Upper lobe of left lung (tissue), 6 donors: Measurements from ENCODE around the gene APOL3. TPM values are rescaled to one million over a fixed set of nuclear protein-coding genes. Genes with fewer than 3 reads are reported as not detected.

Experiments
- ATAC-seq, 2 donors: fragments of 200-7000 bp; cut with Tn5 transposase; one replicate each; pipeline ENCODE4 v1.9.1; 2022; ENCODE audit warnings: mild to moderate bottlenecking in 2 of 2, moderate library complexity in 2 of 2; ENCODE audit not compliant: low FRiP score in 2 of 2
- DNase-seq, 2 donors: peaks; one replicate each; pipeline ENCODE4 v3.0.0-alpha.2; 2019 to 2020
- H3K27ac ChIP-seq, 4 donors: fragments of 200-600 bp; sonication (generic); one replicate each; pipeline ENCODE4 v1.5.1; 2016 to 2019
- H3K27me3 ChIP-seq, 4 donors: fragments of 200-600 bp; sonication (generic); one replicate each; pipeline ENCODE4 v1.5.1; 2017 to 2019
- H3K36me3 ChIP-seq, 4 donors: fragments of 200-600 bp; sonication (generic); one replicate each; pipeline ENCODE4 v1.5.1; 2016 to 2019
- H3K4me1 ChIP-seq, 4 donors: fragments of 200-600 bp; sonication (generic); one replicate each; pipeline ENCODE4 v1.5.1; 2018 to 2019
- H3K4me3 ChIP-seq, 4 donors: fragments of 200-600 bp; sonication (generic); one replicate each; pipeline ENCODE4 v1.5.1; 2017 to 2019; ENCODE audit warnings: mild to moderate bottlenecking in 2 of 4, moderate library complexity in 1 of 4
- H3K9me3 ChIP-seq, 4 donors: fragments of 200-600 bp; sonication (generic); one replicate each; pipeline ENCODE4 v1.5.1; 2018 to 2019
- CTCF ChIP-seq, 6 experiments: fragments of 450-650 bp in 4 of 6; fragments of 200-600 bp in 2 of 6; sonication (generic) in 2 of 6; IDR thresholded peaks; one replicate each; pipeline ENCODE4 v1.5.1; 2016 to 2019; ENCODE audit warnings: antibody characterized with exemption in 6 of 6
- EP300 ChIP-seq, 4 donors: sonication (generic); formaldehyde crosslinking; IDR thresholded peaks; one replicate each; pipeline ENCODE4 v1.5.1; 2017; ENCODE audit warnings: antibody characterized with exemption in 4 of 4, control low read depth in 2 of 4
- POLR2A ChIP-seq, 4 donors: fragments of 450-650 bp; IDR thresholded peaks; one replicate each; pipeline ENCODE4 v1.5.1; 2016 to 2017; ENCODE audit warnings: antibody characterized with exemption in 4 of 4, mild to moderate bottlenecking in 2 of 4
- POLR2AphosphoS5 ChIP-seq, 2 donors: sonication (generic); formaldehyde crosslinking; IDR thresholded peaks; one replicate each; pipeline ENCODE4 v1.5.1; 2017; ENCODE audit warnings: antibody characterized with exemption in 2 of 2
- WGBS, 2 donors: methylation state at CpG; one replicate each; pipeline ENCODE4 v1.1.5; 2017 to 2018; 5-methylcytosine and 5-hydroxymethylcytosine counted together
- total RNA-seq, 6 donors: library from RNA; depleted of rRNA in 4 of 6; stranded (reverse); fragments of >200 nt in 4 of 6; gene quantifications; one replicate each; pipeline versions ENCODE4 v1.1.0 to v1.2.1, GENCODE V29; 2016 to 2021
- donor health status: DM: no; HTN: no; CAD: no; lungs with moderate emphysema.
- donor health status: DM: no; HTN: yes; CAD: no; lungs with severe emphysema.

Gene APOL3
- total RNA-seq, 6 donors from 2014 or later = 40.4 to 88.0 (median 54.5) TPM

GRCh38 chr22:36197065-36197440 lies 36.5 kb upstream of the APOL3 start:
- Histone ChIP-seq H3K4me1 (peaks cover 26 to 38% (median 32%) of the 10 kb centered on the region in 4 donors), H3K27me3 (no peaks in the 10 kb centered on the region), H3K36me3 (no peaks in the 10 kb centered on the region), H3K9me3 (no peaks in the 10 kb centered on the region), H3K4me3 (no peak overlapping the region), H3K27ac (peak overlapping the region in 3 of 4 donors; percentile 17 to 47 (median 38))
- 8 to 10% methylated on average over 3 of the region's 5 CpGs for WGBS, 2 donors
- DNase-seq = no peak
- ATAC-seq = peak in 1 of 2 donors; percentile 83
- no peak for TF ChIP-seq EP300 (IDR thresholded peaks at IDR 0.05)
- TF ChIP-seq POLR2A (IDR thresholded peaks at IDR 0.05) = no peak
- TF ChIP-seq POLR2AphosphoS5 (IDR thresholded peaks at IDR 0.05) = no peak
- no peak for TF ChIP-seq CTCF (IDR thresholded peaks at IDR 0.05)

GRCh38 chr22:36196254-36197064 lies 35.9 kb upstream of the APOL3 start:
- DNase-seq = no peak
- TF ChIP-seq EP300 (IDR thresholded peaks at IDR 0.05) = no peak
- TF ChIP-seq POLR2AphosphoS5 (IDR thresholded peaks at IDR 0.05) = no peak
- TF ChIP-seq POLR2A (IDR thresholded peaks at IDR 0.05) = no peak
- no peak for TF ChIP-seq CTCF (IDR thresholded peaks at IDR 0.05)
- Histone ChIP-seq H3K27me3 (no peaks in the 10 kb centered on the region), H3K27ac (peak overlapping the region in 3 of 4 donors; percentile 17 to 47 (median 38)), H3K4me1 (peaks cover 22 to 32% (median 26%) of the 10 kb centered on the region in 4 donors), H3K9me3 (no peaks in the 10 kb centered on the region), H3K36me3 (no peaks in the 10 kb centered on the region), H3K4me3 (no peak overlapping the region)
- no peak for ATAC-seq
- WGBS, 2 donors = 55 to 70% methylated on average over 6 of the region's 6 CpGs

- Histone ChIP-seq H3K4me3 (no peak overlapping the region), H3K9me3 (no peaks in the 10 kb centered on the region), H3K36me3 (no peaks in the 10 kb centered on the region), H3K27me3 (no peaks in the 10 kb centered on the region), H3K27ac (no peak overlapping the region), H3K4me1 (peaks cover 22 to 32% (median 24%) of the 10 kb centered on the region in 4 donors)
- no peak for TF ChIP-seq POLR2A (IDR thresholded peaks at IDR 0.05)
- TF ChIP-seq CTCF (IDR thresholded peaks at IDR 0.05) = peak; percentile 52 to 80 (median 66)
- peak in 1 of 2 donors; percentile 66 for DNase-seq
- peak; percentile 68 to 77 for ATAC-seq
- WGBS, 2 donors = 40 to 41% methylated on average over 5 of the region's 5 CpGs
Observed at GRCh38 chr22:36194971-36195370, 34.4 kb upstream of the APOL3 start.

- peaks cover 22 to 31% (median 23%) of the 10 kb centered on the region in 4 donors for H3K4me1 ChIP-seq
- H3K36me3 ChIP-seq = no peaks in the 10 kb centered on the region
- 86 to 95% methylated on average over 2 of the region's 2 CpGs for WGBS, 2 donors
- H3K4me3 ChIP-seq = no peak overlapping the region
- H3K27ac ChIP-seq = no peak overlapping the region
- DNase-seq = no peak
- no peaks in the 10 kb centered on the region for H3K27me3 ChIP-seq
- ATAC-seq = no peak
- H3K9me3 ChIP-seq = no peaks in the 10 kb centered on the region
- TF ChIP-seq EP300 (IDR thresholded peaks at IDR 0.05) (no peak), POLR2AphosphoS5 (IDR thresholded peaks at IDR 0.05) (no peak)
Observed at GRCh38 chr22:36194385-36194784, 33.8 kb upstream of the APOL3 start.

GRCh38 chr22:36193577-36193976 lies 33.0 kb upstream of the APOL3 start:
- H3K4me1 ChIP-seq = peaks cover 16 to 23% (median 21%) of the 10 kb centered on the region in 4 donors
- no peaks in the 10 kb centered on the region for H3K27me3 ChIP-seq
- H3K9me3 ChIP-seq = no peaks in the 10 kb centered on the region
- DNase-seq (no peak), ATAC-seq (no peak)
- 60 to 86% methylated on average over 3 of the region's 3 CpGs for WGBS, 2 donors
- no peaks in the 10 kb centered on the region for H3K36me3 ChIP-seq
- no peak overlapping the region for H3K27ac ChIP-seq
- H3K4me3 ChIP-seq = no peak overlapping the region
- TF ChIP-seq POLR2AphosphoS5 (IDR thresholded peaks at IDR 0.05) (no peak), POLR2A (IDR thresholded peaks at IDR 0.05) (no peak), EP300 (IDR thresholded peaks at IDR 0.05) (no peak), CTCF (IDR thresholded peaks at IDR 0.05) (no peak)
